ENCODE data around the gene SEMA5A.

Gene SEMA5A

GRCh38 chr5:9174446-9174845, 371.4 kb downstream of the SEMA5A start:
- DNase-seq (ENCODE audit: insufficient read length, low spot score) (no peak), FAIRE-seq (no peak)
- TF ChIP-seq, protein P1, sequence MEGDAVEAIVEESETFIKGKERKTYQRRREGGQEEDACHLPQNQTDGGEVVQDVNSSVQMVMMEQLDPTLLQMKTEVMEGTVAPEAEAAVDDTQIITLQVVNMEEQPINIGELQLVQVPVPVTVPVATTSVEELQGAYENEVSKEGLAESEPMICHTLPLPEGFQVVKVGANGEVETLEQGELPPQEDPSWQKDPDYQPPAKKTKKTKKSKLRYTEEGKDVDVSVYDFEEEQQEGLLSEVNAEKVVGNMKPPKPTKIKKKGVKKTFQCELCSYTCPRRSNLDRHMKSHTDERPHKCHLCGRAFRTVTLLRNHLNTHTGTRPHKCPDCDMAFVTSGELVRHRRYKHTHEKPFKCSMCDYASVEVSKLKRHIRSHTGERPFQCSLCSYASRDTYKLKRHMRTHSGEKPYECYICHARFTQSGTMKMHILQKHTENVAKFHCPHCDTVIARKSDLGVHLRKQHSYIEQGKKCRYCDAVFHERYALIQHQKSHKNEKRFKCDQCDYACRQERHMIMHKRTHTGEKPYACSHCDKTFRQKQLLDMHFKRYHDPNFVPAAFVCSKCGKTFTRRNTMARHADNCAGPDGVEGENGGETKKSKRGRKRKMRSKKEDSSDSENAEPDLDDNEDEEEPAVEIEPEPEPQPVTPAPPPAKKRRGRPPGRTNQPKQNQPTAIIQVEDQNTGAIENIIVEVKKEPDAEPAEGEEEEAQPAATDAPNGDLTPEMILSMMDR (IDR thresholded peaks at IDR 0.05; ENCODE audit: insufficient read depth, missing control alignments), result no peak

DNA sequence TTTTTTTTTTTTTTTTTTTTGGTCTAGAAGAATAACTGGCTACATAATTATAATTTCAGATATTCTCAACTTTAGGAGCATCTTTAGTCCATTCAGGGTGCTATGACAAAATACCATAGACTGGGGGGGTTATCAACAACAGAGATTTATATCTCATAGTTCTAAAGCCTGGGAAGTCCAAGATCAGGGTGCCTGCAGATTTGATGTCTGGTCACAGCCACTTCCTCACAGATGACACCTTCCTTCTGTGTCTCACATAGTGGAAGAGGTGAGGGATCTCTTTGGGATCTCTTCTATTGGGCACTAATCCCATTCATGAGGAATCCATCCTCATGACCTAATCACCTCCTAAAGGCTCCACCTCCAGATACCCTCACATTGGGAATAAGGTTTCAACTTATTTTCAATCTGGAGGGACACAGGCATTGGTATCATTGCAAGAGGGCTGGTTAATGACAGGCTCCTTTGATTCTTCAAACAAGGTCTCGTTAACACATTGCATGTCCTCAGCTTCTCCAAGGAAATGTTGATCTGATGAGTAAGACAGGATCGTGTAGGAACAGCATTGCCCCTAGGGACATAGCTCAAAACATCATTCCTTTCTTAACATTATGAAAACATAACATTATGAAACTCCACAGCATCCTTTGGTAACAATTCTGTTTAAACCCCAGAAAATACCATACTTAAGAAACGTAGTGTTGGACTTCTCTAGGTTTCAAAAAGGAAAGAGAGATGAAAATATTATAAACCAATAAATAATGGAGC, 372.4 kb downstream of the SEMA5A start:
- FAIRE-seq (no peak), DNase-seq (ENCODE audit: insufficient read length, low spot score) (no peak)
- TF ChIP-seq, protein P1 (IDR thresholded peaks at IDR 0.05; ENCODE audit: insufficient read depth, missing control alignments), result no peak

DNA sequence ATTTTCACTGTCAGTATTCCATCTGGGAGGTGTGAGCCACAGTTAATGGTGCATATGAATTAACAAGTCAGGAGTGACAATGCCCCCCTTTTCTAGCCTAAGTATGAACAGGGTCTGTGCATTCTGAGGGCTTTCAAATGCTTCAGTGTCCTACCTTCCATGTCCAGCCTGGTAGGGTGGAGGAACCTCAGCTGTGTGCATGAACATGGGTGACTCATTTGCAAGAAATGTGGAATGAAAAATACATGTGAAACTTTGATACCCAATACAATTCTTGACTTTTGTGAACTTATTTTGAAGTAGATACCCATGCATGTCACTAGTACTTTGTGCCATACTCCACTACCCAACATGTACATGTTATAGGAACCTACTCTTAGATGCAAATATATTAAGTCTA, 375.8 kb downstream of the SEMA5A start:
- TF ChIP-seq, protein P1 (IDR thresholded peaks at IDR 0.05; ENCODE audit: insufficient read depth, missing control alignments), result no peak
- no peak for FAIRE-seq

GRCh38 chr5:9169557-9169902, 376.3 kb downstream of the SEMA5A start:
- DNase-seq (ENCODE audit: insufficient read length, low spot score), result no peak
- FAIRE-seq, result no peak
- TF ChIP-seq, protein P1 (IDR thresholded peaks at IDR 0.05; ENCODE audit: insufficient read depth, missing control alignments), result no peak

More for the DNA sequence above, 375.8 kb downstream of the SEMA5A start:
- DNase-seq (ENCODE audit: insufficient read length, low spot score), result no peak

- DNase-seq (ENCODE audit: insufficient read length, low spot score) (no peak), FAIRE-seq (no peak)
- TF ChIP-seq, protein P1 (IDR thresholded peaks at IDR 0.05; ENCODE audit: insufficient read depth, missing control alignments), result no peak
Measured at GRCh38 chr5:9168791-9169556, 376.9 kb downstream of the SEMA5A start.

DNA sequence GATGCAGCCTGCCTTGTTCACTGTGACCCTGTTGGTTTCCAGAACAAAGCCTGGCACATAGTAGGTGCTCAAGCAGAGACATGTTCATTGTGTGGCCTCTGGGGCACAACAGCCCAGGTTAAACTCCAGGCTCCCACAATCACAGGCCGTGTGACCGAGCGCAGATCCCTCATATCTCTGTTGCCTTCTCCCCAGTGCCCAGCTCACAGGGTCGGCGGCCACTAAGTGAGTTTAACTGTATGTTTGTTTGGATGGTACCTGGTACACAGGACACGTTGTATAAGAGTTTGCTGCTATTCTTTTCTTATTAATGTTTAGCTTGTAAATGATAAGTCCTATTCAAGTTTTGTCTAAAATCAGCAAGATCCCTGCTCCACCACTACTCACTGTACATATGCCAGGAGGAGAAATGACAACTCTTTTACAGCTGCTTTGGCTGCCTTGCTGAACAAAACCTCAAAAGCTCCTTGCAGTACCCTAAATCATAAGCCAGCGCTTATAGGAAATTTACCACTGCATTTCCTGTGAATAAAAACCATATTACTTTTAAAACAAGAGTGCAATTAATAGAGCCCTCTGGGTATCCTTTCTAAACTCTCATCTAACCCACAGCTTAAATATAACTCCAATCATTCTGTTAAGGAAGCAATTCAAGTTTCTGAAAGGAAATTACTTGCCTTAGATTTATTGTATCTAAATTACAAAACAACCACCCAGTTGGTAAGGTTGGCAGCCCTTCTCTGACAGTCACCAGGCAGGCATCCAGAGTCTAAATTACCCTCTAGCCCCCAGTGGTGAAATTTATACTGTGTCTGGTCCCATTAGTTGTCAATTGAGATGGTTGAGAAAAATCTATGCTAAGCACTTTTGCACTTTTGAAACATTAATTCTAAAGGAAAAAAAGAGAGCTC, 379.4 kb downstream of the SEMA5A start:
- TF ChIP-seq, protein P1 (IDR thresholded peaks at IDR 0.05; ENCODE audit: insufficient read depth, missing control alignments), result no peak
- FAIRE-seq (no peak), DNase-seq (ENCODE audit: insufficient read length, low spot score) (no peak)

All from D721Med (cell line).